NCI-H2081 treated with DMSO at 0.1 percent for 48 hours (cell line): ENCODE data around the gene ARMC6.
A peak's percentile ranks its signal among the peaks of the same experiment; 100 is the strongest.
"Not testable (repeated sequence)": the region's sequence is repeated elsewhere in the genome, so short reads cannot be mapped to it uniquely, and the experiment has no call there.

Experiments used
- DNase-seq: peaks from one replicate; lab custom pipeline; 2025; lab: John Stamatoyannopoulos, UW

Gene ARMC6

DNA sequence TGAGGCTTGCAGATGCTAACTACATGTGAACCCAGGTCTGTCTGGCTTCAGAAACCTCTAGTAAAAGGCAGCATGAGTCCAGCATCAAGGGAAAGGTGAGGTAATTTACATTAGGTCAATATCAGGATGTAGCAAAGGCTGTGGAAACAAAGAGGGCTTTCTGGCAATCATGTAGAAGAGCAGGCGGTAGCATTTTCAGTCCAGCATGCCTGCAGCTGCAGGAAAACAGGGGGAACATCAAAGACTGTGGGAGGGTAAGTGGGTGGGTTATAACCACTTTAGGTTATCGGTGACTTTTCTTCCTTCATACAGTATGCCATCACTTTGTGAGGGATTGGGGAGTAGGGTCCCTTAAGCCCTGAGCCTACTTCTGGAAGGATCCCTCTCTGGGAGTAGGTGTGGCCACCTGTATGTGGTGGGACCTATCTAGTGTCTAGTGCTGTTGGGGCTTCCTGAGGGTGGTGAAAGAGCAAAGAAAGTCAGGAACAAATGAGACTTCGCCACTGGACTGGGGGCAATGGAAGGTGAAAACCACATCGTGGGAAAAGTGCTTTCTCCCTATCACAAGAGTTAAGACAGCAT, 10.9 kb upstream of the ARMC6 start:
- no peak for DNase-seq

DNA sequence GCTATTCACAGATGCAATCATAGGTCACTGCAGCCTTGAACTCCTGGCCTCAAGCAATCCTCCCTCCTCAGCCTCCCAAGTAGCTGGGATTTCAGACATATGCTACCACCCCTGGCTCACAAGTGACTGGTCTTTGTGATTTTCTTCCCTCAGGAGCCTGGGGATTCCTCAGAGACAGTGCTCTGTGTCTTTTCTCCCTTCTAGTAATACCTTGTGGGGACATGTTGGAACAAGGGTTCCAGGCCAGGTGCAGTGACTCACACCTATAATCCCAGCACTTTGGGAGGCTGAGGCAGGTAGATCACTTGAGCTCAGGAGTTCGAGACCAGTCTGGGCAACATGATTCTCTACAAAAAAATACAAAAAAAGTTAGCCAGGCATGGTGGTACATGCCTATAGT, 10.0 kb upstream of the ARMC6 start:
- DNase-seq: not testable (repeated sequence)

DNA sequence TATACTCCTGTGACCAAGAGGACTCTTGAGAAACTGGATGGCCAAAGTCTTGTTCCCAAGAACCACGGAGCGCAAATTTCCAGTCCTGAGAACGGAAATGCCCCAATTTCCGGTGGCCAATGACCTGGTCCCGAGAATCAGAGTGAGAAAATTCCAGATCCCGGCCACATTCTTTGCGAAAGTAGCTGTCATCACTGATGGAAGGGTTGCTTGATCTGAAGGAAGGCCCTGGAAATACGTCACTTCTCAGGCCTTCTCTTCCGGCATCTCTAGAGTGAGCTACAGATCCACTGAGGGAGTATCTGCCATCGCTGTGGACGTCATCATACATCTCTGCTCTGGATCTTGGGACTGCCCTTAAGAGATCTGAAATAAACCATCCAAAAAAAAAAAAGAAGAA, 7.5 kb upstream of the ARMC6 start:
- no peak for DNase-seq

DNA sequence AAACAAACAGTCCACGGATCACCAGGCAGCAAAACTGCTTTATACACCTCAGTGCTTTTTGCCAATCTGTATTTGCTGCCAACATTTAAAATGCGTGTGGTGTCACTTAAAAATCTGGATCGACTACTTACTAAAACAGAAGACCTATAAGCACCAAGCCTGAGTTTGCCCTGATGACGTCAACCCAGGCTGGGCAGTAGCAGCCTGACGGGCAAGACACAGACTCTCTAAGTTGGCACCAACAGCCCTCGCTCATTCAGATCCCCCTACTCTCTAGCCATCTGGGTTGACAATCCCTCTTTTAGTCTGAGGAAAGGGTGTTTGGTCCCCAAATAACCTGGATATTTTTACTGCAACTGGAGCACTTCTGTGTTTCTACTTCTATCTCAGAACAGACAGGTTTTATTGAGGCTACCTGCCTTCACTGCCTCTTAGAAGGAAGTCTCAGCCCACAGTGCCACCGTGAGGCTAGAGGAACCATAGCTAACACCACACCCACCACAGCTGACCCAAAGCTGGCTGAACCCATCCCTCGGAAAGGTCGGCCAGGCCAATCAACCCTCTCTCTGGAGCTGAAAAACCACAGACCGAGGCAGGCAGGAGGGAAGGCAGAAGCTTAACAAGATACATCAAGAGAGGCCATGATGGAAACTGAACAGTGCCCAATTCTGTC, 7.0 kb upstream of the ARMC6 start:
- DNase-seq: no peak

DNA sequence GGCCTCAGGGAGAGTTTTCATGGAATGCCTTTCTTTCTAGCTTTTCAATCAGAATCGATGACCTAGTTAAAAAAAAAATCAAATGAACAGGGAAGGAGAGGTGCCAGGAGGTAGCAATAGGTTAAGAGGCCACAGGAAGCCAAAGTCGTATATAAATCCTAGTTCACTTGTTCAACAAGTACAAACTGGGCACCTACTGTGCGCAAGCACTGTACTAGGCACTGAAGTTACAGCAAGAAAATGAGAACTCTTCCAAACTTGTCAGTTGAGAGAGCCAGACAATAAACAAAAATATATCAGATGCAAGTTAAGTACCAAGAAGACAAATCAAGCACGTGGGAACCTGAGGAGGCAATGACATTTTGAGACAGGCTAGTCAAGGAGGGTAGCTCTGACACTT, 6.2 kb upstream of the ARMC6 start:
- DNase-seq: no peak

DNA sequence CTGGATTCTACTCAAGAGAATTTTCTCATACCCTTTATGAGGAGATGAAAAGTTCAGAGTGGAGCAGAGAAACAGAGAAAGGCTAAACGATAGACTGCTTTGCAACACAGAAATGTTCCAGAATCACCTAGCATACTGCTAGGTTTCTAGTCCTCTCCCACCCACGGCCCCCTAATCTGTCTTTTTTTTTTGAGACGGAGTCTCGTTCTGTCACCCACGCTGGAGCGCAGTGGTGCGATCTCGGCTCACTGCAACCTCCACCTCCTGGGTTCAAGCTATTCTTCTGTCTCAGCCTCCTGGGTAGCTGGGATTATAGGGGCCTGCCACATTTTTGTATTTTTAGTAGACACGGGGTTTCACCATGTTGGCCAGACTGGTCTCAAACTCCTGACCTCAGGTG, 4.9 kb upstream of the ARMC6 start:
- no peak for DNase-seq

DNA sequence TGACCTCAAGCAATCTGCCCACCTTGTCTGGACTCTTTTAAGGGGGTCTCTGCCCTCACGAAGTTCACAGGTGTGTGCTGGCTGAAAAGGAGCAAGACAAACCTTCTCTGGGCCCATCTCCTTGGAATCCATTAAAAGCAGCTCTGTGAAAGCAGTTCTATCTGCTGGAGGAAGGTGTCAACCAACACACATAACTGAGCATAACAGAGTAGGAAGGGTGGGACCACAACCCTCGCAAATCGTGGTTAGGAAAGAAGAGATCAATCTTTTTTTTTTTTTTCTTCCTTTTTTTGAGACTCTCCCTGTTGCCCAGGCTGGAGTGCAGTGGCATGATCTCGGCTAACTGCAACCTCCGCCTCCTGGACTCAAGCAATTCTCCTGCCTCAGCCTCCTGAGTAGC, 1.5 kb upstream of the ARMC6 start:
- DNase-seq: no peak

DNA sequence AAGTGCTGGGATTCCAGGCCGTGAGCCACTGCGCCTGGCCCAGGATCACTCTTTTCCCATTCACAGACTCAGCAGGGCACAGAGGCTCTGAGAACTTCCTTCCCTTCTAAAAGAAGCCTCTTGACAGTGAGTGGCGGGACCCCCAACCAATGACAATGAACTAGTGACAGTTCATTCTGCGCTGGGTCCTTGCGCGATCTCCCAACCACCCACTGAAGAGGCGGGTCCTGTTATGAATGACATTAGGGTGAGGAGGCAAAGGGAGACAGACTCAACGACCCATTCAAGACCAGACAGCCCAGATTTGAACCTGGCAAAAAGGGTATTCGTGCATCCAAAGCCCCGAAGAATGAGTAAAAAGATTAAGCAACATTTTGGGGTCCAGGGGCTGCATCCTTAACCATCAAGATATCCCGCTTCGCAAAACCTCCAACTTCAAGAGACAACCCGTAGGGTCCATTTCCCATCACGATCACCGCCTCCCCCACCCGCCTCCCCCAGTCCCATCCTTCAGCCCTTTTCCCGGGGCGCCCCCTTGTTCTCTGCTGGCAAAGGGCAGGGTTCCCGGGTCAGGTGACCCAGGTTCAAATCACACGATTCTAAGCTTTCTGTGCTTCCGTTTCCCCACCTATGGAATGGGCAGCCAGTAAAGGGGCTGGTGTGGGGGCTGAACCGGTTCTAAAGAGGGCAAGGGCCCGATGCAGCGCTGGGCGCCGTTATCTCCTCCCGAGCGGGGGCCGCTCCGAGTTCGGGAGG, 805 bp upstream of the ARMC6 start:
- DNase-seq: peak; percentile 58

DNA sequence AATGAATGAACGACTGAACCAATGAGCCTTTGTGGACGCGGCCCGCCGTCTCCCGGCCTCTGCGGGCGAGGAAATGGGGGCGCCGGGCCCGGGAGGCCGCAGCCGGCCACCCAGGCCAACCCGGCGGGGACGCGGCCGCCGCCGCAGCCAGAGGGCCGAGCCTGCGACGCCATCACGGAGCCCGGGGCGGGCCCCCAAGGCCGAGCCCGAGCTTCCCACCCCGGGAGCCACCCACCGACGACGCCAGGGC, 302 bp upstream of the ARMC6 start:
- DNase-seq: no peak

DNA sequence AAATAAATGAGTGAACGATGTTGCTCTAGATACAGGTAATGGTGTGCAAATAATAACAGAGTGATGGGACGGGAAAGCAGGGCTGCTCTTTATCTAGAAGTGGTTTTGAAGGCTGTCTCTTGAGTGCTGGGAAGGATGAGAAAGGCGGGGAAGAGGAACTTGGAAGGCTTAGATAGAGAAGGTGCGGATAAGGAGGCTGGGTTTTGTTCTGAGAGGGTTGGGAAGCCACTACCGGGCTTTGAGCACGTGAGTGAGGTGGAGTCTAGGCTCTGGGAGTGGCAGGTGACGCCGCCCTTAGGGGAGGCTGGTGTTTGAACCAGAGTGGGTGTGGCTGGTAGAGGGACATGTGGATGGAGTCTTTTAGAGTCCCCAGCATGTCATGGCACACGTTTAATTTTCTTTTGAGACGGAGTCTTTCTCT, 811 bp downstream of the ARMC6 start:
- no peak for DNase-seq

DNA sequence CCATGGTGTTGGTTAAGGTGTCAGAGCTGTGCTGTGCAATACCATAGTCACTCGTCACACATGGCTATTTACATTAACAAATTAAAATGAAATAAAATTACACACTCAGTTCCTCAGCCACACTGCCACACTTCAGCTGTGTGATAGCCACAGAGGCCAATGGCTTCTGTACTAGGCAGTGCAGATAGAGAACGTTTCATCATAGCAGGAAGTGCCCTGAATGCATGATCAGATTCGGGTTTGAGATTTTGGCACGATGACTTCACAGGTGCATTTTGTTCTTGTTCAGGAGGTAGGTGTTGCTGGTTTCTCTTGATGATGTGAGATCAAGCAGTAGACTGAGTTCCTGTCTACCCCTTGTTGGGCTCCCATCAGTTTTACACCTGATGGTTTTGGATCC, 6.5 kb downstream of the ARMC6 start:
- no peak for DNase-seq

DNA sequence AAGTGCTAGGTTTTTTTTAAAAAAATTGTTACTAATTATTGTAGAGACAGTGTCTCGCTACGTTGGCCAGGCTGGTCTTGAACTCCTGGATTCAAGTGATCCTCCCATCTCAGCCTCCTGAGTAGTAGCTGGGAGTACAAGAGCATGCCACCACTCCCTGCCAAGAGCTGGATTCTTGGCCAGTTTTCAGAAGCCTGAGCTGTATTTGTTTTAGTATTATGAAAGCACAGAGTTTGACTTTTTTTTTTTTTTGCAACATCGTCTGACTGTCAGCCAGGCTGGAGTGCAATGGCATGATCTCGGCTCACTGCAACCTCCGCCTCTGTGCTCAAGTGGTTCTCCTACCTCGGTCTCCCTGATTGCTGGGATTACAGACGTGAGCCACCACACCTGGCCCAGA, 7.0 kb downstream of the ARMC6 start:
- DNase-seq: no peak

DNA sequence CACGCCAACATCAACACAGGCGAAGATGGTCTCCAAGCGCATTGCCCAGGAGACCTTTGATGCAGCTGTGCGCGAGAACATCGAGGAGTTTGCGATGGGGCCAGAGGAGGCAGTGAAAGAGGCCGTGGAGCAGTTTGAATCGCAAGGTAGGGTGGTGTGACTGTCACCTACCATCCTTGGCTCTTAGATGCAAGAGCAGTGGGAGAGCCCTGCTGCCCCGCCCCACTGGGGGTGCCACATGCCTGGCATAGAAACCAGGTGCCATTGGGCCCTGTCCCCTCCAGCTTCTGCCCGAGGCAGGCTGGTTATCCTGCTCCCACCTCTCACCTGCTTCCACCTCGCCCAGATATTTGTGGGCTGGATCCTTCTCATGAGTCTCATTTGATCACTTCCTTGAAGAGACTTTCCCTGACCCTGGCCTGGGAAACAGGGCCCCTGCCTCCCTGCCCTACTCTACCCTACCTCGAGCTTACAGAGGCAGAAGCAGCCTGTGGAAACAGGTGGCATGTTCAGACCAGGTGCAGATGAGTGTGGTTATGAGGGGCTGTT, 9.4 kb downstream of the ARMC6 start:
- DNase-seq: no peak

DNA sequence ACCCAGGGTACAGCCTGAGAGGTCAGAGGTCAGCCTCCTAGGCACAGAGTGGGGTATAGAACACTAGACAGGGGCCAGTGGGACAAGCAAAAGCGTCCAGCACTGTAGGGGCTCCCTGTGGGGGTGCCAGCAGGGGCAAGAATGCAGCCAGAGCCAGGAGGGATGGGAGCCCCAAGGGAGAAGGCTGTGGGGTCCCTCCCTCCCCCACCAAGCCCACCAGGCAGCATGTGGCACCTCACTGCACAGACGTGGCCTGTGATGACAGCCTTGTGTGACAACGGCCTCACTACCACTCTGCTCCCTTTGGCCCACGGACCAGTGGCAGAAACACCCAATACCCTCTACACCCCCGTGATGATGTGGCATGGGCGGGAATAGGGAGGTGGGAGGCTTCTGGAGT, 10.1 kb downstream of the ARMC6 start:
- no peak for DNase-seq

DNA sequence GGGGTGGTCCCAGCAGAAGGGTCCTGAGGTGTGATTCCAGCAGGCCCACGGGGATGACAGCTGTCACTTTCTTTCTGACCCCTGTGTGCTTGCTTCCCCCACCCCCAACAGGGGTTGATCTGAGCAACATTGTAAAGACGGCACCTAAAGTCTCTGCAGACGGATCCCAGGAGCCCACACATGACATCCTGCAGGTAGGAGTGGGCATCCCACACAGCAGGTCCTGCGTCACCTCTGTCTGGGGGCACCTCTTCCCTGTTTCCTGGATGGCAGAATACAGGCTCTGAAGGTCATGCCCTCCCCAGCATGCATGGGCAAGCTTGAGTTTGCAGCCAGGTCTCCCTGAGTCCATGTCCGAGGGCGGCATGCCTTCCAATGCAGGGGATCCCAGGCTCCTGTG, 10.5 kb downstream of the ARMC6 start:
- DNase-seq: no peak

DNA sequence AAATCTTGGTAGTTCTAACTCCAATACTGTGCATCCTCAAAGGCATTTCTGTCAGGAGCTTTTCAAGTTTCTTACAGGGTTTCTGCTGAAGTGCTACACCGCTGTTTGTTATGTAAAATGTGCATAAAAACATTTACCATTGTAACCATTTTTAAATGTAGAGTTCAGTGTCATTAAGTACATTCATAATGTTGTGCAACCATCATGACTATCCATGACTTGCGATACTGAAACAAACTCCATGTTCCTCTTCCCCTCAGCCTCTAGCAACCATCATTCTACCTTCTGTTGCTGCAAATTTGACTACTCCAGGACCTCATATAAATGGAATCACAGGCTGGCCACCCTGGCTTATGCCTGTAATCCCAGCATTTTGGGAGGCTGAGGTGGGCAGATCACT, 16.0 kb downstream of the ARMC6 start:
- no peak for DNase-seq

DNA sequence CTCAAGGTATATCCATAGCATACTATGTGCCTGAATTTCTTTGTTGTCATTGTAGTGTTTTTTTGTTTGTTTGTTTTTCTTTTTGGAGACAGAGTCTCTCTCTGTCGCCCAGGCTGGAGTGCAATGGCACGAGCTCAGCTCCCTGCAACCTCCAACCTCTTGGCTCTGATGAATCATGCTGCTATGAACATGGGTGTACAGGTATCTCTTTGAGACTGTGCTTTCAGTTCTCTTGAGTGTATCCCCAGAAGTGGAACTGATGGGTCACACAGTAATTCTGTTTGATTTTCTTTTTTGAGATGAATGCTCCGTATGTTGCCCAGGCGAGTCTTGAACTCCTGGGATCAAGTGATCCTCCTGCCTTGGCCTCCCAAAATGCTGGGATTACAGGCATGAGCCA, 16.7 kb downstream of the ARMC6 start:
- no peak for DNase-seq

DNA sequence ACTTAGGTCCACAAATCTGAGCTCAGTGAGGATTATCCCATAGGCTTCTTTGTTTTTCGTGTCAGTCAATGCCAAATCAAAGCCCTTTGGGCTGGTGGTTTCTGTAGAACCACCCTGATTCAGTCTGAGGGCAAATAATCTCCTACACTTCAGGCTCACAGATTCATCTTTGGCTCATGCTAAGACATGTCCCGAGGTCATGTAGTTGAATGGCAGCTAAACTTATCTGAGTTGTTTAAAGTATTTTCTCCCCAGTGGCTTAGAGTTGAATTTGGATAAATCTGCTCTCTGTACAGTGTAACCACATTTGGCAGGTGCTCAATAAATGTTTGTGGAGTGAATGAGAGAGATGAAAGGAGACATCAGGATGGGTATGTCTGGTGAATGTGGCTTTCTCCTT, 17.3 kb downstream of the ARMC6 start:
- DNase-seq: no peak

DNA sequence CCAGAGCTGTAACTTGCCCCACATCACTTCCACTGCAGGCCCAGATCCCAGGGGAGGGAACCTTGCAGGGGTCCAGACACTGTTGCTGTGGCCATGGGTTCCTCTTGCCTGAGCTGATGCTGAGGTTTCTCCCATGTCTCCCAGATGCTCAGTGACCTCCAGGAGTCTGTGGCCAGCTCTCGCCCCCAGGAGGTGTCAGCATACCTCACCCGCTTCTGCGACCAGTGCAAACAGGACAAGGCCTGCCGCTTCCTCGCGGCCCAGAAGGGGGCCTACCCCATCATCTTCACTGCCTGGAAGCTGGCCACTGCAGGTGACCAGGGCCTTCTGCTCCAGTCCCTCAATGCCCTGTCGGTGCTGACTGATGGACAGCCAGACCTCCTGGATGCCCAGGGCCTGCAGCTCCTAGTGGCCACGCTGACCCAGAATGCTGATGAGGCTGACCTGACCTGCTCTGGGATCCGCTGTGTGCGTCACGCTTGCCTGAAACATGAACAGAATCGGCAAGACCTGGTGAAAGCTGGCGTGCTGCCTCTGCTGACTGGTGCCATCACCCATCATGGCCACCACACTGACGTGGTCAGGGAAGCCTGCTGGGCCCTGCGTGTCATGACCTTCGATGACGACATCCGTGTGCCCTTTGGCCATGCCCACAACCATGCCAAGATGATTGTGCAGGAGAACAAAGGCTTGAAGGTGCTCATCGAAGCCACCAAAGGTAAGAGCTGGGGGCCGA, 18.2 kb downstream of the ARMC6 start:
- no peak for DNase-seq

DNA sequence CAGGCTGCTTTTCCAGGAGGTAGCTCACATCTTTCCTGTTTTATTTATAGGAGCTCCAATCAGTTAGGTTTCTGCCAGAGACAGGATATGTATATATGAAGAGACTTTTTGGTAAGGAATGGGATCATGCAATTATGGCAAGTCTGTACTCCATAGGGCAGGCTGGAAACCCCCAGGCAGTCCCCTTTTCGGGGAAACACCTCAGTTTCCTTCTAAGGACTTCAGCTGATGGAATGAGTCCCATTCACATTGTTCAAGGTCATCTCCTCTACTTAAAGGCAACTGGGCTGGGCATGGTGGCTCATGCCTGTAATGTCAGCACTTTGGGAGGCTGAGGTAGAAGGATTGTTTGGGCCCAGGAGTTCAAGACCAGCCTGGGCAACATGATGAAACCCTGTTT, 19.5 kb downstream of the ARMC6 start:
- no peak for DNase-seq

DNA sequence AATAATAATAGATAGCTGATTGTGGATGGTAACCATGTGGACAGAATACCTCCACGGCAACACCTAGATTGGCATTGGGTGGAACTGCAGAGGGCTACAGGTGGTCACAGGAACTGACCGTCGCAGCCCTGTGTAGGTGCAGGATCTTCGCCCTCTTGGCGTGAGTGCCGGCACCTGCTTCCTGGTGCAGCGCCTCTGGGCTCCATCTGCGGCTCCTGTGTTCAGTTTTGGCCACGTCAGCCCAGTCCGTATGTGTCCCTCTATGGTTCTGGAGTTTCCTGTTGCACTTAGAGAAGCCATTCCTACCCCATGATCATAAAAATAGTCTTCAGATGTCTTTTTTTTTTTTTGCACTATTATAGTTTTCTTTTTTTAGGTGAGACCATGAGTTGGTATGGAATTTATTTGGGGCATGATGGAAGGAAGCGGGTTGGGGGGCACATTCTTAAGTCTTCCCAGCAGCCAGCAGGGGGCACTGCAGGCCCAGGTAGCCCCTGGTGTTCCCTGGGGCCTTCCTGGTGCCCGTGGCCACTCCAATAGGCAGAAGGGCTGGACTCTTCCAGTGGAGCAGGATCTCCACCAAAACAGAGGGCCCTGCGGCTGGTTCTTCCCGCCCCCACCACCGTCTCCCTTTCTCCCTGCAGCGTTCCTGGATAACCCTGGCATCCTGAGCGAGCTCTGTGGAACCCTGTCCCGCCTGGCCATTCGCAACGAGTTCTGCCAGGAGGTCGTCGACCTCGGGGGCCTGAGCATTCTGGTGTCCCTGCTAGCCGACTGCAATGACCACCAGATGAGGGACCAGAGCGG, 20.3 kb downstream of the ARMC6 start:
- DNase-seq: no peak

DNA sequence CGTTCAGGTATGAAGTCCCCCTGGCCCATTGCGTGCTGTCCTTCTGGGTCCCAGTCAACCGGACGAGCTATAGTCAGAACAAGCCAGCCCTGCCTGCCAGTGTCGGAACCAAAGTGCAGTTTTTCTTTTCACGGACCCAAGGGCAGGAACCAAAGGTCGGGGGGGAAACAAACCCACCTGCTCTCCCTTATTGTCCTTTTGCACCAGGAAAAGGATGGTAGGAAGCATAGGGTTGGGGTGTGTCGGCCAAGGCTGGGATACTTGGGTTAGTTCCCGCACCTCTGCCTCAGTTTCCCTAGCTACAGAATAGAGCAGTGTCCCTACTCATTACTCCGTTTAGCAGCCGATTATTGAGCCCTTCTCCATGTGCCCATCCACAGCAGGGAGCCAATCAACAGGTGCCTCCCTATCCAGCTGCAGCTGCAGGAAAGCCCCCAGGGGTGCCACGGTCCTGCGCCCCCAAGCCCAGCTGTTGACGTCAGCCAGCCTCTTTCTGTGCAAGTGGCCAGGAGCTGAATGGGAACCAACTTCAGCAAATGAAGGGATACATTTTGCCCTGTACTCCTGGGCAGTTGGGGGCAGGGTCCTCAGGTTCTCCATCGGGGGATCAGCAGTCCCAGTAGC, 21.0 kb downstream of the ARMC6 start:
- DNase-seq: no peak
